A549 (cell line): ENCODE measurements around the gene SND1.

Experiments used
- CTCF ChIP-seq: fragments of >200 bp; sonication (Bioruptor Twin); formaldehyde crosslinking; IDR thresholded peaks from 3 replicates; pipeline ENCODE4 v1.5.1; 2016
- EP300 ChIP-seq, 2 experiments: fragments of >200 bp; sonication (Bioruptor Twin); formaldehyde crosslinking; IDR thresholded peaks; 2 replicates in 1 of 2; 3 replicates in 1 of 2; pipeline ENCODE4 v1.6.1; 2016 to 2017
- KDM5A ChIP-seq: fragments of 200-600 bp; sonication (generic); IDR thresholded peaks from 2 replicates; pipeline ENCODE4 v1.6.1; 2016; ENCODE audit warnings: antibody characterized with exemption, mild to moderate bottlenecking
- MAX ChIP-seq: IDR thresholded peaks from 2 replicates; pipeline ENCODE4 v1.6.1; 2012
- POLR2A ChIP-seq: IDR thresholded peaks from 2 replicates; pipeline ENCODE4 v1.6.1; 2012; ENCODE audit warnings: mild to moderate bottlenecking, low read length
- POLR2AphosphoS2 ChIP-seq: conservative IDR thresholded peaks from 2 replicates; pipeline ENCODE4 v1.6.1; 2012; ENCODE audit warnings: low read length, improper control_type of control experiment, inconsistent platforms
- RAD21 ChIP-seq, 2 experiments: fragments of >200 bp in 1 of 2; sonication (Bioruptor Twin) in 1 of 2; formaldehyde crosslinking in 1 of 2; IDR thresholded peaks in 1 of 2; conservative IDR thresholded peaks in 1 of 2; 2 replicates in 1 of 2; 3 replicates in 1 of 2; pipeline ENCODE4 v1.6.1; 2012 to 2018; ENCODE audit warnings: inconsistent platforms in 1 of 2
- REST ChIP-seq: fragments of 200-600 bp; sonication (generic); IDR thresholded peaks from 2 replicates; pipeline ENCODE4 v1.6.1; 2016; ENCODE audit warnings: antibody characterized with exemption, mild to moderate bottlenecking, moderate library complexity
- USF2 ChIP-seq: fragments of 450-650 bp; IDR thresholded peaks from 2 replicates; pipeline ENCODE4 v1.6.1; 2014; ENCODE audit warnings: antibody characterized with exemption

GRCh38 chr7:127891854-127892438, 240.0 kb downstream of the SND1 start:
- TF ChIP-seq RAD21 (conservative IDR thresholded peaks at IDR 0.05 in 1 of 2, IDR thresholded peaks at IDR 0.05 in 1 of 2) (no peak), USF2 (no peak), CTCF (no peak), POLR2A (no peak), EP300 (IDR thresholded peaks at IDR 0.05) (no peak), KDM5A (no peak), REST (no peak), POLR2AphosphoS2 (no peak), MAX (no peak)
